Transverse colon (tissue), 4 donors: ENCODE data around the gene TIMP3.

Experiments
- CTCF ChIP-seq, 5 experiments: fragments of 200-600 bp in 3 of 5; fragments of 450-650 bp in 2 of 5; sonication (generic) in 3 of 5; IDR thresholded peaks; 1 replicate in 2 of 5; 2 replicates in 3 of 5; pipeline ENCODE4 v1.5.1; 2016 to 2017; ENCODE audit warnings: antibody characterized with exemption in 5 of 5, inconsistent platforms in 3 of 5, mild to moderate bottlenecking in 2 of 5, moderate library complexity in 1 of 5
- EP300 ChIP-seq: sonication (generic); formaldehyde crosslinking; IDR thresholded peaks from one replicate; pipeline ENCODE4 v1.6.1; 2017; ENCODE audit warnings: antibody characterized with exemption, low read depth
- POLR2AphosphoS5 ChIP-seq, 3 donors: sonication (generic); formaldehyde crosslinking; IDR thresholded peaks; one replicate each; pipeline ENCODE4 v1.6.1; 2016; ENCODE audit warnings: antibody characterized with exemption in 3 of 3

GRCh38 chr22:32804531-32805360 lies 3.2 kb downstream of the TIMP3 start:
- TF ChIP-seq EP300 (no peak), POLR2AphosphoS5 (IDR thresholded peaks at IDR 0.05) (no peak), CTCF (IDR thresholded peaks at IDR 0.05) (no peak)
